HCT116 (cell line): Measurements from ENCODE around the gene DLX4.

Experiments
- CEBPB ChIP-seq: IDR thresholded peaks from 2 replicates; pipeline ENCODE4 v1.6.1; 2012; ENCODE audit warnings: low read depth
- ELF1 ChIP-seq: IDR thresholded peaks from 2 replicates; pipeline ENCODE4 v1.6.1; 2012; ENCODE audit warnings: low read depth, borderline replicate concordance
- EZH2 ChIP-seq: fragments of 200-600 bp; sonication (generic); IDR thresholded peaks from 2 replicates; pipeline ENCODE4 v1.6.1; 2017; ENCODE audit warnings: antibody characterized with exemption, mixed run types
- EZH2phosphoT487 ChIP-seq: fragments of 200-600 bp; IDR thresholded peaks from 2 replicates; pipeline ENCODE4 v1.6.1; 2018; ENCODE audit warnings: antibody characterized with exemption, borderline replicate concordance
- FOSL1 ChIP-seq: IDR thresholded peaks from 2 replicates; pipeline ENCODE4 v1.6.1; 2012; ENCODE audit warnings: low read depth
- JUND ChIP-seq: IDR thresholded peaks from 2 replicates; pipeline ENCODE4 v1.6.1; 2012
- POLR2A ChIP-seq: IDR thresholded peaks from 2 replicates; pipeline ENCODE4 v1.7.0; 2011; ENCODE audit warnings: borderline replicate concordance; ENCODE audit not compliant: insufficient read depth, insufficient read length; ENCODE audit errors: extremely low read depth
- POLR2AphosphoS5 ChIP-seq: IDR thresholded peaks from 2 replicates; pipeline ENCODE4 v1.6.1; 2011; ENCODE audit warnings: mild to moderate bottlenecking, low read depth, low read length, moderate library complexity
- SP1 ChIP-seq: IDR thresholded peaks from 2 replicates; pipeline ENCODE4 v1.6.1; 2012; ENCODE audit warnings: low read depth
- SRF ChIP-seq: IDR thresholded peaks from 2 replicates; pipeline ENCODE4 v1.6.1; 2012; ENCODE audit warnings: low read depth
- TCF7L2 ChIP-seq: IDR thresholded peaks from 2 replicates; pipeline ENCODE4 v1.7.0; 2011; ENCODE audit warnings: borderline replicate concordance, inconsistent platforms; ENCODE audit not compliant: insufficient read depth, insufficient read length; ENCODE audit errors: extremely low read depth
- ZFX ChIP-seq: fragments of 450-650 bp; IDR thresholded peaks from 2 replicates; pipeline ENCODE4 v1.6.1; 2017
- ZNF274 ChIP-seq: fragments of 200-500 bp; sonication (Bioruptor generic); IDR thresholded peaks from 2 replicates; pipeline ENCODE4 v1.6.1; 2014; ENCODE audit warnings: mild to moderate bottlenecking, low read depth, low read length, inconsistent platforms
- TF ChIP-seq, protein P1 (sequence below), 3 experiments: fragments of 200-600 bp in 1 of 3; sonication (generic) in 1 of 3; IDR thresholded peaks in 2 of 3; conservative IDR thresholded peaks in 1 of 3; 2 replicates each; pipeline ENCODE4 v1.5.1; 2012 to 2017; ENCODE audit warnings: low read depth in 2 of 3, low read length in 2 of 3, antibody characterized with exemption in 1 of 3, borderline replicate concordance in 1 of 3, control low read depth in 1 of 3, mild to moderate bottlenecking in 1 of 3, mixed read lengths in 1 of 3, mixed run types in 1 of 3, moderate library complexity in 1 of 3; ENCODE audit not compliant: insufficient read depth in 1 of 3

GRCh38 chr17:50021681-50022370 lies 52.8 kb downstream of the DLX4 start:
- TF ChIP-seq, protein P1, sequence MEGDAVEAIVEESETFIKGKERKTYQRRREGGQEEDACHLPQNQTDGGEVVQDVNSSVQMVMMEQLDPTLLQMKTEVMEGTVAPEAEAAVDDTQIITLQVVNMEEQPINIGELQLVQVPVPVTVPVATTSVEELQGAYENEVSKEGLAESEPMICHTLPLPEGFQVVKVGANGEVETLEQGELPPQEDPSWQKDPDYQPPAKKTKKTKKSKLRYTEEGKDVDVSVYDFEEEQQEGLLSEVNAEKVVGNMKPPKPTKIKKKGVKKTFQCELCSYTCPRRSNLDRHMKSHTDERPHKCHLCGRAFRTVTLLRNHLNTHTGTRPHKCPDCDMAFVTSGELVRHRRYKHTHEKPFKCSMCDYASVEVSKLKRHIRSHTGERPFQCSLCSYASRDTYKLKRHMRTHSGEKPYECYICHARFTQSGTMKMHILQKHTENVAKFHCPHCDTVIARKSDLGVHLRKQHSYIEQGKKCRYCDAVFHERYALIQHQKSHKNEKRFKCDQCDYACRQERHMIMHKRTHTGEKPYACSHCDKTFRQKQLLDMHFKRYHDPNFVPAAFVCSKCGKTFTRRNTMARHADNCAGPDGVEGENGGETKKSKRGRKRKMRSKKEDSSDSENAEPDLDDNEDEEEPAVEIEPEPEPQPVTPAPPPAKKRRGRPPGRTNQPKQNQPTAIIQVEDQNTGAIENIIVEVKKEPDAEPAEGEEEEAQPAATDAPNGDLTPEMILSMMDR (IDR thresholded peaks at IDR 0.05 in 2 of 3, conservative IDR thresholded peaks at IDR 0.05 in 1 of 3; ENCODE audit: borderline replicate concordance in 1 of 3, insufficient read depth in 1 of 3, low read depth in 2 of 3, low read length in 2 of 3) = no peak
- TF ChIP-seq EZH2phosphoT487 (no peak), EZH2 (no peak), SRF (no peak), POLR2A (no peak), POLR2AphosphoS5 (no peak), SP1 (no peak), FOSL1 (no peak), CEBPB (no peak), JUND (no peak), ZNF274 (no peak), ELF1 (no peak), ZFX (no peak), TCF7L2 (no peak)
